K562 (cell line): Measurements from ENCODE around the gene KIF18B. TPM values are rescaled to one million over a fixed set of nuclear protein-coding genes. Genes with fewer than 3 reads are reported as not detected.

Source experiments
- BRD9 ChIP-seq: fragments of 450-650 bp; IDR thresholded peaks from 2 replicates; pipeline ENCODE4 v1.6.1; 2018; ENCODE audit warnings: low read depth; ENCODE audit not compliant: partially characterized antibody
- CCAR2 ChIP-seq: fragments of 200-400 bp; formaldehyde crosslinking; IDR thresholded peaks from 2 replicates; pipeline ENCODE4 v1.6.1; 2017; ENCODE audit warnings: mild to moderate bottlenecking, low read depth, low read length
- CREM ChIP-seq: IDR thresholded peaks from 2 replicates; pipeline ENCODE4 v1.6.1; 2014; ENCODE audit warnings: antibody characterized with exemption, low read depth
- CSDE1 ChIP-seq, 2 experiments: fragments of 450-650 bp; IDR thresholded peaks; 2 replicates each; pipeline ENCODE4 v1.6.1; 2016; ENCODE audit warnings: mild to moderate bottlenecking in 1 of 2
- ETV1 ChIP-seq: fragments of 450-650 bp; conservative IDR thresholded peaks from 2 replicates; pipeline ENCODE4 v1.6.1; 2016; ENCODE audit warnings: missing genetic modification characterization, control low read depth, low read depth, missing compliant biosample characterization
- ETV6 ChIP-seq, 3 experiments: fragments of 150-350 bp in 1 of 3; sonication (generic) in 1 of 3; formaldehyde crosslinking in 1 of 3; IDR thresholded peaks; 2 replicates each; pipeline versions ENCODE4 v1.6.1 to v1.8.0; 2014 to 2022; ENCODE audit warnings: borderline replicate concordance in 2 of 3, low read depth in 2 of 3, antibody characterized with exemption in 1 of 3, low read length in 1 of 3, mild to moderate bottlenecking in 1 of 3, missing genetic modification reagents in 1 of 3
- HCFC1 ChIP-seq: IDR thresholded peaks from 2 replicates; pipeline ENCODE4 v1.6.1; 2012; ENCODE audit warnings: low read depth, low read length, improper control_type of control experiment
- HLTF ChIP-seq: fragments of 450-650 bp; IDR thresholded peaks from 2 replicates; pipeline ENCODE4 v1.6.1; 2016
- KHSRP ChIP-seq: fragments of 450-650 bp; IDR thresholded peaks from 2 replicates; pipeline ENCODE4 v1.6.1; 2017
- MCM3 ChIP-seq: fragments of 450-650 bp; IDR thresholded peaks from 2 replicates; pipeline ENCODE4 v1.6.1; 2016
- MED1 ChIP-seq: sonication (generic); formaldehyde crosslinking; IDR thresholded peaks from 2 replicates; pipeline ENCODE4 v1.8.1; 2023; ENCODE audit warnings: missing genetic modification reagents, borderline replicate concordance
- NBN ChIP-seq: fragments of 450-650 bp; IDR thresholded peaks from 2 replicates; pipeline ENCODE4 v1.6.1; 2016; ENCODE audit warnings: low read depth, mild to moderate bottlenecking
- PHB ChIP-seq: fragments of 250-450 bp; sonication (Bioruptor Pico); IDR thresholded peaks from 2 replicates; pipeline ENCODE4 v1.5.0; 2021
- RBM17 ChIP-seq: fragments of 200-400 bp; formaldehyde crosslinking; IDR thresholded peaks from 2 replicates; pipeline ENCODE4 v1.6.1; 2017; ENCODE audit warnings: low read depth, mild to moderate bottlenecking, low read length, borderline replicate concordance
- TFAM ChIP-seq: fragments of 250-450 bp; sonication (Bioruptor Pico); conservative IDR thresholded peaks from 2 replicates; pipeline ENCODE4 v1.5.0; 2021; ENCODE audit warnings: mild to moderate bottlenecking, moderate library complexity
- ZNF184 ChIP-seq: sonication (generic); formaldehyde crosslinking; IDR thresholded peaks from 2 replicates; pipeline ENCODE4 v1.5.0; 2020; ENCODE audit warnings: missing genetic modification reagents
- ZNF444 ChIP-seq: fragments of 250-450 bp; sonication (Bioruptor Pico); IDR thresholded peaks from 2 replicates; pipeline ENCODE4 v1.4.0; 2020; ENCODE audit warnings: mild to moderate bottlenecking, moderate library complexity
- polyA plus RNA-seq, 8 experiments: library from polyadenylated mRNA; depleted of rRNA in 4 of 8; stranded (reverse) in 5 of 8; unstranded in 3 of 8; fragments of >200 nt; fragmentation: Nextera tagmentation in 2 of 8; fragmentation: Illumina TruSeq in 1 of 8; extraction: Ambion mirVana in 2 of 8; extraction: Trizol in 1 of 8; gene quantifications; 2 replicates each; pipeline versions ENCODE4 v1.2.1 to v1.2.3, GENCODE V29; 2011 to 2014; ENCODE audit warnings: inconsistent platforms in 1 of 8, missing spikeins in 1 of 8
- total RNA-seq, 7 experiments: library from RNA; depleted of rRNA in 6 of 7; stranded (reverse); fragments of >200 nt in 6 of 7; fragmentation: Illumina TruSeq in 2 of 7; extraction: Trizol in 2 of 7; gene quantifications; 2 replicates each; pipeline versions ENCODE4 v1.2.1 to v1.2.3, GENCODE V29; 2011 to 2021; ENCODE audit warnings: low replicate concordance in 1 of 7
- TF ChIP-seq, protein P1 (sequence below): sonication (generic); IDR thresholded peaks from 2 replicates; pipeline ENCODE4 v1.6.1; 2016
- TF ChIP-seq, protein P2 (sequence below): fragments of 450-650 bp; formaldehyde crosslinking; conservative IDR thresholded peaks from 2 replicates; pipeline ENCODE4 v1.4.0; 2022; ENCODE audit warnings: mild to moderate bottlenecking, missing genetic modification characterization
- TF ChIP-seq, protein P3 (sequence below): fragments of 450-650 bp; IDR thresholded peaks from 2 replicates; pipeline ENCODE4 v1.6.1; 2017; ENCODE audit warnings: mild to moderate bottlenecking, moderate library complexity

KIF18B gene
- total and polyA plus RNA-seq, 9 of the 15 experiments (the other 6 are each of a cell fraction or from before 2014, with no cell fraction given), result 2.0 to 42.8 (median 13.2) TPM

DNA sequence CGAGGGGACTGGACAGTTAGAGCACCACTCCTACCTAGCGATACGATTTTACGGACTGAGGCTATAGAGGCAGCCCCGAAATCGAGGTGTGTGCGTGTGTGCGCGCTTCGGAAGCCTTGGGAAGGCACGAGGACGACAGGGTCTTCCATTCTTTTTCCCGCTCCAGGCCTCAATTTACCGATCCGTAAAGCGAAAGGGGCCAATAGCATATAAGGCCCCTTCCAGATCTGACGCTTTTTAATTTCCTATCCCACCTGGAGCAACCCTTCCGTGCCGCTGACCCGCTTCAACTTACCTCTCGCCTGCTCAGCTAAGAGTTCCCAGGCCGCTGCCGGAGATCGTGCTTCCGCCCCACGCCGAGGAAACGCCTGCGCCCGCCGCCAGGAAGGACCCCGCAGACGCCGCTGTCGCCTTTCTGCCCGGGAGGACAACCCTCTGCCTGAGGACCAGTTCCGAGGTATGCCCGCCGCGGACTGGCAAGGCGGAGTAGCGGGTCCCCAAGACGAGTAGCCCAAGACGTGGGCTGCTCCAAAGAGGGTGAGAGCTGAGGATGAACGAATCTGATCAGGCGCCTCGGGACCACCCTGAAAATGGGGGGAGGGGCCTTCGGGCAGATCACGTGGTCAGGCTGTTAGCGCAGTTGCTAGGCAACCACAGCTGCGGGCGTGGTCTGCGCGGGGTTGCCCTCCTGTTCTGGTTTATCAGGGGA lies 48.3 kb downstream of the KIF18B start, which contains the start of gene EFTUD2 (continued):
- TF ChIP-seq ETV6 (IDR thresholded peaks at IDR 0.05; ENCODE audit: borderline replicate concordance in 1 of 2, low read depth in 2 of 2, low read length in 1 of 2), result no peak; a peak in 1 of 4 replicates
- TF ChIP-seq ETV6 (CRISPR knock-in tag; IDR thresholded peaks at IDR 0.05; ENCODE audit: borderline replicate concordance), result no peak
- no peak for TF ChIP-seq PHB (CRISPR knock-in tag)
- TF ChIP-seq MED1 (CRISPR knock-in tag), result no peak
- TF ChIP-seq TFAM (CRISPR knock-in tag), result no peak
- TF ChIP-seq, protein P1, sequence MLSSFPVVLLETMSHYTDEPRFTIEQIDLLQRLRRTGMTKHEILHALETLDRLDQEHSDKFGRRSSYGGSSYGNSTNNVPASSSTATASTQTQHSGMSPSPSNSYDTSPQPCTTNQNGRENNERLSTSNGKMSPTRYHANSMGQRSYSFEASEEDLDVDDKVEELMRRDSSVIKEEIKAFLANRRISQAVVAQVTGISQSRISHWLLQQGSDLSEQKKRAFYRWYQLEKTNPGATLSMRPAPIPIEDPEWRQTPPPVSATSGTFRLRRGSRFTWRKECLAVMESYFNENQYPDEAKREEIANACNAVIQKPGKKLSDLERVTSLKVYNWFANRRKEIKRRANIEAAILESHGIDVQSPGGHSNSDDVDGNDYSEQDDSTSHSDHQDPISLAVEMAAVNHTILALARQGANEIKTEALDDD, result no peak; the same call in 1 of the 2 replicates
- TF ChIP-seq, protein P2, sequence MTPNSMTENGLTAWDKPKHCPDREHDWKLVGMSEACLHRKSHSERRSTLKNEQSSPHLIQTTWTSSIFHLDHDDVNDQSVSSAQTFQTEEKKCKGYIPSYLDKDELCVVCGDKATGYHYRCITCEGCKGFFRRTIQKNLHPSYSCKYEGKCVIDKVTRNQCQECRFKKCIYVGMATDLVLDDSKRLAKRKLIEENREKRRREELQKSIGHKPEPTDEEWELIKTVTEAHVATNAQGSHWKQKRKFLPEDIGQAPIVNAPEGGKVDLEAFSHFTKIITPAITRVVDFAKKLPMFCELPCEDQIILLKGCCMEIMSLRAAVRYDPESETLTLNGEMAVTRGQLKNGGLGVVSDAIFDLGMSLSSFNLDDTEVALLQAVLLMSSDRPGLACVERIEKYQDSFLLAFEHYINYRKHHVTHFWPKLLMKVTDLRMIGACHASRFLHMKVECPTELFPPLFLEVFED (CRISPR knock-in tag), result 0 out of 2 replicates have a peak, but pooled peaks have one; percentile 7
- TF ChIP-seq NBN, result peak; percentile 73; the same call in 1 of the 2 replicates
- peak; percentile 99 for TF ChIP-seq CREM
- TF ChIP-seq, protein P3, sequence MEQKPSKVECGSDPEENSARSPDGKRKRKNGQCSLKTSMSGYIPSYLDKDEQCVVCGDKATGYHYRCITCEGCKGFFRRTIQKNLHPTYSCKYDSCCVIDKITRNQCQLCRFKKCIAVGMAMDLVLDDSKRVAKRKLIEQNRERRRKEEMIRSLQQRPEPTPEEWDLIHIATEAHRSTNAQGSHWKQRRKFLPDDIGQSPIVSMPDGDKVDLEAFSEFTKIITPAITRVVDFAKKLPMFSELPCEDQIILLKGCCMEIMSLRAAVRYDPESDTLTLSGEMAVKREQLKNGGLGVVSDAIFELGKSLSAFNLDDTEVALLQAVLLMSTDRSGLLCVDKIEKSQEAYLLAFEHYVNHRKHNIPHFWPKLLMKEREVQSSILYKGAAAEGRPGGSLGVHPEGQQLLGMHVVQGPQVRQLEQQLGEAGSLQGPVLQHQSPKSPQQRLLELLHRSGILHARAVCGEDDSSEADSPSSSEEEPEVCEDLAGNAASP, result no peak
- peak; percentile 47; the same call in 1 of the 2 replicates for TF ChIP-seq HLTF
- TF ChIP-seq ZNF444 (CRISPR knock-in tag), result no peak
- TF ChIP-seq CCAR2, result no peak
- TF ChIP-seq KHSRP, result peak; percentile 41; the same call in 1 of the 2 replicates
- TF ChIP-seq CSDE1 (IDR thresholded peaks at IDR 0.05), result peak in 1 of 2 experiments; percentile 99; a peak in 2 of 4 replicates
- no peak for TF ChIP-seq RBM17
- peak; percentile 93 for TF ChIP-seq ETV1
- no peak for TF ChIP-seq ZNF184 (CRISPR knock-in tag)
- TF ChIP-seq MCM3, result no peak
- TF ChIP-seq HCFC1, result peak; percentile 94
- TF ChIP-seq BRD9, result no peak
